Bronchial epithelial cell (primary cell): ENCODE measurements around the gene UNKL. TPM values are rescaled to one million over a fixed set of nuclear protein-coding genes. Genes with fewer than 3 reads are reported as not detected.

Source experiments
- DNase-seq: peaks from one replicate; pipeline ENCODE4 v3.0.0-alpha.2; 2010; ENCODE audit warnings: low read depth
- FAIRE-seq: peaks from 2 replicates; lab custom pipeline; 2011; peaks lifted over from hg19 to GRCh38; lab: Jason Lieb, UNC
- H3K27me3 ChIP-seq: 2 replicates; pipeline ENCODE4 v1.5.1; 2011; ENCODE audit warnings: low read length; ENCODE audit not compliant: control insufficient read depth, insufficient read depth
- H3K36me3 ChIP-seq: 2 replicates; pipeline ENCODE4 v1.5.1; 2011; ENCODE audit warnings: low read length; ENCODE audit not compliant: control insufficient read depth, insufficient read depth
- H3K4me3 ChIP-seq: 2 replicates; pipeline ENCODE4 v1.5.1; 2011; ENCODE audit warnings: mild to moderate bottlenecking, low read depth, low read length, control low read depth
- CTCF ChIP-seq: IDR thresholded peaks from 2 replicates; pipeline ENCODE4 v1.5.1; 2011; ENCODE audit warnings: mild to moderate bottlenecking, moderate library complexity, low read length, control low read depth, inconsistent platforms; ENCODE audit not compliant: insufficient read depth, severe bottlenecking
- total RNA-seq: library from RNA; depleted of rRNA; stranded (reverse); fragments of >200 nt; gene quantifications from 2 replicates; pipeline ENCODE4 v1.2.1, GENCODE V29; 2014

The UNKL gene
- total RNA-seq, 1 donor from 2014 or later, result 2.4 TPM

- DNase-seq (no peak), FAIRE-seq (no peak)
- TF ChIP-seq CTCF, result no peak
- Histone ChIP-seq H3K4me3 (peak overlapping the region; percentile 98), H3K27me3 (no peaks in the 10 kb centered on the region), H3K36me3 (no peaks in the 10 kb centered on the region)
Measured at GRCh38 chr16:1420111-1420539, 5.6 kb upstream of the UNKL start.

GRCh38 chr16:1416521-1416941 lies 2.0 kb upstream of the UNKL start:
- Histone ChIP-seq H3K4me3 (no peak overlapping the region), H3K36me3 (no peaks in the 10 kb centered on the region), H3K27me3 (no peaks in the 10 kb centered on the region)
- TF ChIP-seq CTCF, result no peak
- FAIRE-seq (no peak), DNase-seq (peak; percentile 4)

- FAIRE-seq (no peak), DNase-seq (peak; percentile 10)
- TF ChIP-seq CTCF, result peak; percentile 66
- Histone ChIP-seq H3K27me3 (no peaks in the 10 kb centered on the region), H3K4me3 (peak overlapping the region; percentile 88), H3K36me3 (no peaks in the 10 kb centered on the region)
Measured at GRCh38 chr16:1413684-1414531, 596 bp downstream of the UNKL start.

GRCh38 chr16:1412847-1413246 lies 1.7 kb downstream of the UNKL start:
- Histone ChIP-seq H3K27me3 (no peaks in the 10 kb centered on the region), H3K36me3 (no peaks in the 10 kb centered on the region), H3K4me3 (no peak overlapping the region)
- TF ChIP-seq CTCF, result no peak
- no peak for DNase-seq
- FAIRE-seq, result no peak

- no peak for TF ChIP-seq CTCF
- H3K4me3 ChIP-seq, result peak overlapping the region; percentile 50
- H3K36me3 ChIP-seq, result peaks cover 1% of the 10 kb centered on the region
- DNase-seq (peak; percentile 41), FAIRE-seq (no peak)
- no peaks in the 10 kb centered on the region for H3K27me3 ChIP-seq
Measured at GRCh38 chr16:1408171-1408837, 6.2 kb downstream of the UNKL start.
